Stimulated activated CD8-positive, alpha-beta memory T cell treated with anti-CD3 and anti-CD28 coated beads, Interleukin-2, amount 100 ng/mL, for 1 hour (primary cell): ENCODE measurements around the gene DAW1.
A peak's percentile ranks its signal among the peaks of the same experiment; 100 is the strongest.

ENCODE experiments used
- DNase-seq, 2 donors: peaks; one replicate each; pipeline ENCODE4 v3.0.0-alpha.2; 2020; ENCODE audit warnings: low read depth in 2 of 2

The DAW1 gene

GRCh38 chr2:227862227-227862740 is 9.1 kb upstream of the DAW1 start:
- no peak for DNase-seq

GRCh38 chr2:227862741-227863588 is 8.5 kb upstream of the DAW1 start:
- no peak for DNase-seq

GRCh38 chr2:227864161-227864756 is 7.2 kb upstream of the DAW1 start:
- DNase-seq = no peak

- no peak for DNase-seq
These were observed 6.1 kb upstream of the DAW1 start for GRCh38 chr2:227865291-227865690.

GRCh38 chr2:227867386-227867785 is 4.0 kb upstream of the DAW1 start:
- DNase-seq = no peak

GRCh38 chr2:227870710-227871374 is 589 bp upstream of the DAW1 start:
- DNase-seq = no peak

- DNase-seq = no peak
These were observed 1.2 kb downstream of the DAW1 start for GRCh38 chr2:227872676-227873075.

- no peak for DNase-seq
These were observed 4.9 kb downstream of the DAW1 start for GRCh38 chr2:227876300-227876801.

GRCh38 chr2:227877421-227878310 is 6.2 kb downstream of the DAW1 start:
- no peak for DNase-seq

- DNase-seq = no peak
These were observed 9.0 kb downstream of the DAW1 start for GRCh38 chr2:227880460-227880859.

GRCh38 chr2:227881866-227882517 is 10.6 kb downstream of the DAW1 start:
- no peak for DNase-seq

GRCh38 chr2:227884511-227884947 is 13.1 kb downstream of the DAW1 start:
- peak in 1 of 2 donors; percentile 7 for DNase-seq

- DNase-seq = no peak
These were observed 14.7 kb downstream of the DAW1 start for GRCh38 chr2:227886149-227886548.

GRCh38 chr2:227888289-227888688 is 16.9 kb downstream of the DAW1 start:
- DNase-seq = no peak

- DNase-seq = no peak
These were observed 17.9 kb downstream of the DAW1 start for GRCh38 chr2:227889336-227889735.

GRCh38 chr2:227890495-227891079 is 19.2 kb downstream of the DAW1 start:
- DNase-seq = no peak

GRCh38 chr2:227891673-227892072 is 20.2 kb downstream of the DAW1 start:
- no peak for DNase-seq

GRCh38 chr2:227903381-227903780 is 31.9 kb downstream of the DAW1 start:
- DNase-seq = no peak

GRCh38 chr2:227906991-227907390 is 35.6 kb downstream of the DAW1 start:
- DNase-seq = no peak

- no peak for DNase-seq
These were observed 37.0 kb downstream of the DAW1 start for GRCh38 chr2:227908266-227909054.
